ENCODE data around the gene WDR4.
"Not testable (repeated sequence)": the region's sequence is repeated elsewhere in the genome, so short reads cannot be mapped to it uniquely, and the experiment has no call there.

Gene WDR4, protein sequence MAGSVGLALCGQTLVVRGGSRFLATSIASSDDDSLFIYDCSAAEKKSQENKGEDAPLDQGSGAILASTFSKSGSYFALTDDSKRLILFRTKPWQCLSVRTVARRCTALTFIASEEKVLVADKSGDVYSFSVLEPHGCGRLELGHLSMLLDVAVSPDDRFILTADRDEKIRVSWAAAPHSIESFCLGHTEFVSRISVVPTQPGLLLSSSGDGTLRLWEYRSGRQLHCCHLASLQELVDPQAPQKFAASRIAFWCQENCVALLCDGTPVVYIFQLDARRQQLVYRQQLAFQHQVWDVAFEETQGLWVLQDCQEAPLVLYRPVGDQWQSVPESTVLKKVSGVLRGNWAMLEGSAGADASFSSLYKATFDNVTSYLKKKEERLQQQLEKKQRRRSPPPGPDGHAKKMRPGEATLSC

DNA sequence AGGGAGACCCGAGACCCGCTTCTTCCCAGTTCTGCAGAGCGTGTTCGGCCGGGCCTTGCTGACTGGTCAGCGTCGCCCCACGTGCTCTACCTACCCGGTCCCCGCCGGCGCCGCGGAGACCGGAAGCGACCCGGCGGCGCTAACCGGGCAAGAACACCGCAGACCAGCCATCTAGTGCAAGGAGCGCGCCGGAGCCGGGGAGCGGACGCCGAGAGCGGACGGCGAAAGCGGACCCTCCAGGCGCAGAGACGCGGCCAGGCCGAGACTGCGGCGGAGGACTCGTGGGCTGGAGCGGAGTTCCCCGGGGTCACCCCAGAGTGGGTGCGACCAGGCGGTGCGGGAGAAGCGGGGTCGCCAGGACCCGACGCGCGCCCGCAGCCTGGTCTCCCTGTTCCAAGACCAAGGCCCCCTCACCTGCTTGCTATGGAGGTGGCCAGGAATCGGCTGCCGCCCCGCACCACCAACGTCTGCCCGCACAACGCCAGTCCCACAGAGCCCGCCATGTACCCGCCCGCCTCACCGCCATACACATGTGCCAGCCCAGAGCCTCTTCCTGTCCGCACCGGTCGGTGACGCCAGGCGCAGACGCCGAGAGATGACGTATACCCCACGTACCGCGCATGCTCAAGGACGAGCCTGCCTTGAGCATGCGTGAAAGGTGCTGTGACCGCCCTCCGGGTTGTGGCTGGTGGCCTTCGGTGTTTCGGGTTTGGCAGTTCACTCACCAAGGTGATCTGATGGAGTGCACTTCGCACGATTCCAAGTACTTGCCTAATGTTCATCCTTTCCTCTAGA, at the start of gene WDR4:
Gene WDR4, minus strand, starts transcription at position 547 of the 795 bp plus-strand sequence. Its CDS starts 44 bp downstream, at position 503.
- peak; percentile 93 to 97 for DNase-seq

DNA sequence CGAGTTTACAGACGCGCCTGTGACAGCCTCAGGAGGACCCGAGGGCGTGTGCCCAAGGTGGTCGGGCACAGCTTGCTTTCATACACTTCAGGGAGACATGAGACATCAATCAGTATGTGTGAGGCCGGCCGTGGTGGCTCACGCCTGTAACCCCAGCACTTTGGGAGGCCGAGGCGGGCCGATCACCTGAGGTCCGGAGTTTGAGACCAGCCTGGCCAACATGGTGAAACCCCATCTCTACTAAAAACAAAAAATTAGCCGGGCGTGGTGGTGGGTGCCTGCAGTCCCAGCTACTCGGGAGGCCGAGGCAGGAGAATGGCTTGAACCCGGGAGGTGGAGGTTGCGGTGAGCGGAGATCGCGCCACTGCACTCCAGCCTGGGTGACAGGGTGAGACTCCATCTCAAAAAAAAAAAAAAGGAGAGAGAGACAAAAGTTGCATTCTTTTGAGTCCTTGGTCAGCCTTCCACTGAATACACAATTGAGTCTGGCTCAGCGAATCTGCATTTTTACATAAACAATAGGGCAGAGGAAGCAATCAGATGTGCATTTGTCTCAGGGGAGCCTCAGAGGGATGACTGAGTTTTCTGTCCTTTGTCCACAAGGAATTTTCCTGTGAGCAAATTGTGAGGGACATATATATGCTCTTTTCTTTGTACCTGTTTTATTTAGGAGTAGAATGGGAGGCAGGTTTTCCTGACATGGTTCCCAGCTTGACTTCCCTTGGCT, 48.3 kb upstream of the WDR4 start:
- DNase-seq = not testable (repeated sequence)

DNA sequence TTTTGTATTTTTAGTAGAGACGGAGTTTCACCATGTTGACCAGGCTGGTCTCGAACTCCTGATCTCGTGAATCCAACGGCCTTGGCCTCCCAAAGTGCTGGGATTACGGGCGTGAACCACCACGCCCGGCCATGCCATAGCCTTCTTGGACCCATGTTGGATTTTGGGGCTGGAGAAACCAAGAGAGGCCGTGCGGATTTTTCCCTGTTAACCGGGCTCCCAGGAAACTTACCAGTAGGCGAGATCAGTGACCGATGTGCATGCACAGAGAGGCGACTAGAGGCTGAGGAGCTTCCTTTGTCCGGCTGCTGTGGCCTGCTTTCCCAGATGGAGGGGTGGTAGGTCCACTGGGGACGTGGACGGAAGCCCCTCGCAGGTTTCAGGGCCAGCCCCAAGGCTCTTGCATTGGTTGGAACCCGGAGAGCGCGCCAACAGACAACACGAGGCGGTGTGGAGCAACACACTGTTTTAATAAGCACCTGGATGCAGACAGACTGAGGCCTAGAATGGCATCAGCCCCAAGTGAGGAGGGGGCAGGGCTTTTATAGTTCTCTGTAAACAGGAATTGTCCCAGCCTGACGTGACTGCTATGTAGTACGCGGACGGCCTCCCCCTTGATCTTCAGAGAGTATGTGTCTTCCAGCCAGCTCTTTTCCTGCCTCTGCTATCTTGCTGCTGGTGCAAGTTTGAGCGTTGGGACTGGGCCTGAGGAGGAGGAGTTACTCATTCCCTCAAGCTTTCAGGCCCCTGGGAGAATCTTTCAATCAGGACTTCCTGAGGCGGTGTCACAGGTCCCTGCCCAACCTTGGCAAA, 46.0 kb upstream of the WDR4 start, which contains the start of gene ERVH48-1:
Gene ERVH48-1, minus strand, starts transcription at position 517 of the 813 bp plus-strand sequence. CDS start 6,624 bp downstream, outside the sequence.
- no peak for DNase-seq

DNA sequence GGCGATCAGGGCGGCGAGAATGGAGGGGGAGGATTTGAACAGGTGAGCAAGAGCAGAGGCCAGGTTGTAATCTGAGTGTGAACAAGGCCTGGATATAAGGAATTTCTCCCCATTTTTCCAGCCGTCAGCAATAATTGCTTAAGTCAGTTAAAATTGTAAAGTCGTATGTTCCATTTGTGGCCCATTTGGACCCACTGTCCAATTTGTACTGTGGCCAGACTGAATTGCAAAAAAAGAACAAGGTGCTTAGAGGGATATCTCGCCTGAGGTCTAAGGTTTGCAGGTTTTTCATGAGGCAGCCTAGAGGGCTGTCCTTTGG, 45.1 kb upstream of the WDR4 start:
- DNase-seq = no peak

DNA sequence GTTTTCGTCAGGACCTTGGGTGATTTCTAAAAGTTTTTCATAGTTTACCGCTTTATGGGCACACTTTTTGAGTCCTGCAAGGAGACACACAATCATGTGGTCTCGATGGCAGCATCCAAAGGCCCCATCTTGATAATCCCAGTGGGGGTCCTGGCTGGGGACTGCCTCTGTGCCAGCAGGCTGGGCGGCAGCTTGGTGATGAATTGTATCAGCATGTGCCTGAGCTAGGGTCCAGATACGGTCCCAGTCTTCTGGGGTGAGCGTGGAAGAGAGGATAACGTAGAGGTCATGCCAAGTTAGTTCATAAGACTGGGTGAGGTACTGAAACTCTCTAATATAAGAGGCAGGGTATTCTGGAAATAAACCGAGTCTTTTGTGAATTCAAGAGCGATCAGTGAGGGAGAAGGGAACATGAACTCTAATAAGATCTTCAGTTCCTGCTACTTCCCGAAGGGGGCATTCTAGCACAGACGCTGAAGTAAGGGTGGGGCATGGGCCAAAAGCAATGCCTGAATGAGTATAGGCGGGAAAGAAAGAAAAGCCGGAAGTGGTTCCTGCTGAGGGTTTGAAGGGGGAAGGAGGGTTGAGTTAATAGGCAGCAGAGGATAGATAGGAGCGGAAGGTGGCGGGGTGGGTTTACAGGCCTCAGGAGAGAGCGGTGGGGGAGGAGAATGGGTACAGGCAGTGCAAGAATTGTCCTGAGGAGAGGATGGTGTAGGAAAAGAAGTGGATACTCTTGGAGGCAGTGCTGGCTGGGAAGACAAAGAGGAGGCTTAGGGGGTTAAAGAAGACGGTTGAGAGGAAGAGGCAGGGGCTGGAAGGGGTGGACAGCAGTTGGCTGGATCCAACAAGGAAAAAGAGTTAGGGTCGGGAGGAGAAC, 44.5 kb upstream of the WDR4 start:
- DNase-seq = peak; percentile 39 to 78

DNA sequence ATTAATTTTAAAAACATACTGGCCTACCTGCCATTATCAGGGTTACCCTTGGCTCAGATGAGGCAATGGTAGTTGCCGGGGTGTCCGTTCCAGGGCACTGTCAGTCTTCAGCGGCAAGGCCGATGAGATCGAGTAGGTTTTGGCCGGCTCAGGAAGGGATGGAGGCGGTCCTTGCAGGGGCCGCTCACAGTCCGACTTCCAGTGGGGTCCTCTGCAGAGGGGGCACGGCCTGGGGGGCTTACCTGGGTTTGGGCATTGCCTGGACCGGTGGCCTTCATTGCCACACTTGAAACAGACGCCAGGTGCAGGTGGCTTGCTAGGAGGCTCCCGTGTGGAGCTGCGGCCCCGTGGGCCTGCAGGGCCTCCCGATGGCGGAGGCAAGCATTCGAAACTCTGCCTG, 43.6 kb upstream of the WDR4 start:
- DNase-seq = no peak

DNA sequence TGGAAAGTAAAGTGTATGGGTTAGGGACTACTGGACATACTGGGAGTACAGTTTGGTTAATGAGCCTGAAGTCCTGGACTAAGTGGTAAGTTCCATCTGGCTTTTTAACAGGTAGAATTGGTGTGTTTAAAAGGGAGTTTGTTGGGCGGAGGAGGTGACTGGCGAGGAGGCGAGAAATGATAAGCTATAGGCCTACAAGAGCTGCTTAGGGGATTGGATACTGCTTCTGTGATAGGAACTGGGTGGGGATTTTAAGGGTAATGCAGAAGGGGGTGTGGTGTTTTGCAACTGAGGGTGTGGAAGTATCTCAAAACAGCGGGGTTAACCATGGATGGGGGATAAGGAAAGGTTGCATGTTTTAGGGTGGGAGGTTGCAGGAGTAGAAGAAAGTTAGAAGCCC, 42.6 kb upstream of the WDR4 start:
- no peak for DNase-seq

DNA sequence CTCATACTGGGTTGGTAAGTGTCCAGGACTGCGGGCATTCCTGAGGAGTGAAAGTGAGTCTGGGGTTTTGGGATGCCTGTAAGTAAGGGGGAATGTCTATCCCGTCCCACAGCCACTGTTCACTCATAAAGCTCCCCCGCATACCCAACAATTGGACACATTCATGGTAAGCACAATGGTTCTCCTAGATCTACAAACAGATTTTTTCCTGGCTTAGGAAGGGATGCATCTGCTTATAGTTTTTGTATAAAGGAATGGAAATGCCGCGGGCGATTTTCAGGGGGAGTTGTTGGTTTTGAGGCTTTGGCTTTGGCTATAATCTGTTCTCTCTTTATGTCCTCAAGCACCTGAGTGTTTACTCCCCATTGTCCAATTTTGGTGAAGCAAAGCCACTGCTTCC, 39.0 kb upstream of the WDR4 start:
- no peak for DNase-seq

DNA sequence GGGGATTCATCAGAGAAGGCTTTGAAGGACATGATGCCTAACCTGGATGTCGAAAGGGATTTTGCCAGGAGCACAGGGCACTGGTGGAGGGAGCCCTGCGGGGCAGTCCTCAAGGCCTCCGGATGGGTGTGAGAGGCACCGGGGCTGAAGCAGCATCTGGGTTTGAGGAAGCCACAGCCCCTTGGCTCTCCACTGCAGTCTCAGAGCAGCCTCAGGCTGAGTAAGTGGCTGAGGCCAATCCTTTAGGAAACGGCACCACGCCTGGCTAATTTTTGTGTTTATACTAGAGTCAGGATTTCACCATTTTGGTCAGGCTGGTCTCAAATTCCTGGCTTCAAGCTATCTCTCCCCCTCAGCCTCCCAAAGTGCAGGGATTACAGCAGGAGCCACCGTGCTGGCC, 34.1 kb upstream of the WDR4 start:
- DNase-seq = no peak

DNA sequence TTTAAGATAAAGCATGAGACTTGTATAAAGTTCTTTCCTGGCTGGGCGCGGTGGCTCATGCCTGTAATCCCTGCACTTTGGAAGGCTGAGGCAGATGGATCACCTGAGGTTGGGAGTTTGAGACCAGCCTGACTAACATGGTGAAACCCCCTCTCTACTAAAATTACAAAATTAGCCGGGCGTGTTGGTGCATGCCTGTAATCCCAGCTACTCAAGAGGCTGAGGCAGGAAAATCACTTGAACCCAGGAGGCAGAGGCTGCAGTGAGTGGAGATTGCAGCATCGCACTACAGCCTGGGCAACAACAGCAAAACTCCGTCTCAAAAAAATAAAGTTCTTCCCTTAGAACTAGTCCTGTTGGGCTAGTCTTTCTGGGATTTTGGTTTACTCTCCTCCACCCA, 32.6 kb upstream of the WDR4 start:
- DNase-seq = not testable (repeated sequence)

DNA sequence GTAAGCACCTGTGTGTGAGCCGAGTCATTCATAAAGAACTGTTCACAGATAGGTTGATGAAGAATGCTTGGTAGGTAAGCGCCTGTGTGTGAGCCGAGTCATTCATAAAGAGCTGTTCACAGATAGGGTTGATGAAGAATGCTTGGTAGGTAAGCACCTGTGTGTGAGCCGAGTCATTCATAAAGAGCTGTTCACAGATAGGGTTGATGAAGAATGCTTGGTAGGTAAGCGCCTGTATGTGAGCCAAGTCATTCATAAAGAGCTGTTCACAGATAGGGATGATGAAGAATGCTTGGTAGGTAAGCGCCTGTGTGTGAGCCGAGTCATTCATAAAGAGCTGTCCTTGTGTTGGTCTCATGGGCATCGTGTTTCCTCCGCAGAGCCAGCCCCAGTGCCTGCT, 29.1 kb upstream of the WDR4 start:
- not testable (repeated sequence) for DNase-seq

DNA sequence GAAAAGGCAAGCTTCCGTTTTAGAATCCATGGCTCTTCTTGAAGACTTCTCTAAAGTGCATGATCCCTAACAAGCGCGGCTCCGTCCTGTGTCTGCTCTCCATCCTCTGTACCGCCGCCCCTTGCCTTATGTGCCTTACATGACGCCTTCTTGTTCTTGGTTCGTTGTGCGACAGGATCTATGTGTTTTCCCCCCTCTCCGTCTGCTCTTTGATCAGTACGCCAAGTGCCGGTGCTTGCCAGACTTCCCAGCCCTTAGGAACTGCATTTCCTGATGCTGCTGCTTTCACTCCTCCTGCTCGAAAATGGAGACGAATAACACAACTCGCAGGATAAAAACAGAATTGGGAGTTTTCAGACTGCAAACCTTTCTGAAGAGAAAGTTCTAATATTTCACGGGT, 26.9 kb upstream of the WDR4 start:
- DNase-seq = no peak

DNA sequence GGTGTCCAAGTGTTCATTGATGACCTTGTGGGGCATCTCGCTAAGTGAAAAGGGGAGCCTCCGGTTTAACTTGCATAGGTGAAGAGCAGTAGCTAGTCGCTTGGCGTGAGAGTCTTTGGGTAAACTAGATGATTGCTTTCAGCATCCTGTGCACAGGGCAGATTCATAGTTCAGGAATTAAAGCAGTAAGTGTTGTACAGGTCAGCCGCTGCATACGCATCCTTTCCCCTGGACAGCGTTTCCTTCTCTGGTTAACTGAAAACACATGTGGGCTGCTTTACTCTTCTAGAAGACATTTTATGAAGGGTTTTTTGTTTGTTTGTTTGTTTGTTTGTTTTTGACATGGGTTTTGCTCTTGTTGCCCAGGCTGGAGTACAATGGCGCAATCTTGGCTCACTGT, 25.9 kb upstream of the WDR4 start:
- DNase-seq = no peak

DNA sequence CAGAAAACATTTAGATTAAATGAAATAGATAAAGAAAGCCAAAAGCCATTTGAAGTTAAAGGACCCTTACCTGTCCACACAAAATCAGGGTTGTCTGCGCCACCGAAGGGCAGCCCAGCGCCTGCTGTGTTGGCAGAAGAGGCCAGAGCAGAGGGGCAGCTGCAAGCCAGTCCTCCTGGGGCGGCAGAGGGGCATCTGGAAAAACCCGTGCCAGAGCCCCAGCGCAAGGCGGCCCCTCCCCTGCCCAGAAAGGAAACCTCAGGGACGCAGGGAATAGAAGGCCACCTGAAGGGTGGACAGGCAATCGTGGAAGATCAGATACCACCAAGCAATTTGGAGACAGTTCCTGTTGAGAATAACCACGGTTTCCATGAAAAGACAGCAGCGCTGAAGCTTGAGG, 24.5 kb upstream of the WDR4 start:
- DNase-seq = no peak

DNA sequence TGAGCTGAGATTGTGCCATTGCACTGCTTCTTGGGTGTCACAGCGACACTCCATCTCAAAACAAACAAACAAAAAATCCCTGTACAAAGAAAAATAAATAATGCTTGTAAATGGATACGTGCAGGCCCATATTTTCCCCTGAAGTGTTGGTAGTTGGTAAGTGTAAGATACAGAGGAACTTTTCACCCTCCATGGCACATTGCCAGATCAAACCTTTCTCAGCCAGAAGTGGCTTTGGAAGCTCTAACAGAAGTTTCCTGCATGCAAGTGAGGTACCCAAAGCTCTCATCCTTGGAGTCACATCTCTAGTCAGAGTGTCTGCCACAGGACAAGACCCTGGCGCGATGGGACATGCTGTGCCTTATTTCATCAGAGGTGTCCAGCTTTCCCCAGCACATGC, 21.1 kb upstream of the WDR4 start:
- no peak for DNase-seq

DNA sequence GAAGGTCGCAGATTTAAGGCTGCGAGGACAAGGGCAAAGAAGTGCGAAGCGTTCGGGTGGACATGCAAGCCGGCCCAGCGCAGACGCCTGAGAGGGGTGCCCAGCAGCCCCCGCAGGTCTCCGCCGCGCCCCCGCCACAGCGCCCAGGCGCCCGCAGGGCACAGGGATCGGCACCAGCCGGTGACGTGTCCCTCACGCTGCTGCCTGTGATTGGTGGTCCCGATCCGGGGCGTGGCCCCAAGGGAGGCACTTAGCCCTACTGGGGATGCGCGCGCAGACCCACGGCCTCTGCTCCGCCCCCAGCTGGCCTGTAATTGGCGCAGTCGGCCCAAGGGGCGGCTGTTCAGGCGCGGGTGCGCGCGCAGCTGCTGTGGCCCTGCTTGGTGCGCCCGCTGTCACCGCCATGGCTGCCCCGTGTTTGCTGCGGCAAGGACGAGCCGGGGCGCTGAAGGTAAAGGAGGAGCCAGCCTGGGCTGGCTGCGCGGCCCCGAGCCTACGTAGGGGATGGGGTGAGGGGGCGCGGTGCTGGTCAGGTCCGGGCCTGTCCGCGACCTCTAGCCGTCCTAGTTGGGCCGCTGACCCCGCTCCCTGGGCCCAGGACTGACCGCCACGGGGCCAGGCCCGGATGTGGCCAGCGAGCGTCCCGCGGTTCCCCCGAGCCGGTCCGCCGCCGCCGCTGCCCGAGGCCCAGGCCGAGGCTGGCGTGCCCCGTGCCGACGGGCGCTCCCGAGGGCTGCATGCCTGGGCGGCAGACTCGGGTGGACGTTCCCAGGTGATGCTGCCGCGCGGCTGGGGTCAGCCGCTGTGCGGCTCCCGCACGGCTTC, 13.8 kb upstream of the WDR4 start, which contains the start of gene NDUFV3:
Gene NDUFV3, plus strand, starts transcription at position 379 of the 825 bp plus-strand sequence. Its CDS starts 25 bp downstream, at position 404.
- DNase-seq = peak; percentile 98 to 99

DNA sequence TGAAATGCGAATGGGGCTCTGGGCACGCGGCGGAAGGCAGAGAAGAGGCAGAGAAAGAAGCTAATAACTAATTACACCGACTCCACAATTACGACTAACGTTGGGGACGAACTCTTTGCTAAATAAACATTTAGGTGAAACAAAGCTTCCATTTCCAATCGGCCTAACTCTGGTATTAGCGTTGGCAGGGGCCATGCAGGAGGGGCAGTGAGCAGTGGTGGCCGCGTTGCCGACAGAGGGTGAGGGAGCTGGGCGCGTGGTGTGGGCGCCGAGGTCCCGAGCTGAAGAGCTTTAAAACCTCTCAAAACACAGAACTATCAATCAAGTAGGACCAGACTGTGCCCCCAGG, 13.2 kb upstream of the WDR4 start:
- peak in 1 of 2 experiments; percentile 58 for DNase-seq

DNA sequence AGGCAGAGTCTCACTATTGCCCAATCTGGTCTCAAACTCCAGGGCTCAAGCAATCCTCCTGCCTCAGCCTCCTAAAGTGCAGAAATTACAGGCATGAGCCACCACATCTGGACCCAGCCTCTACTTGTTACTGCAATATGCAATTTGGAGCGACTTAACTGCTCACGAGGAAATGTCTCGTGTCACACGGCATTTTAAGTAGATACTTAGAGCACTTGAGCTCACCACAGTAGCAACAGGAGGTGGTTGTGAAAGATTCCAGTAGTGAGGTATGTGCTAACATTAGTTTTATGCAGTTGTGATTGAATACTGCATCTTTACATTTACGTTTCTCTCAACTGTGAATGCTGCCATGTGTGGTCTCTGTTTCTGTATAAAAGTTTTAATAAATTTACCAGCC, 8.0 kb upstream of the WDR4 start:
- DNase-seq = peak in 1 of 2 experiments; percentile 37

DNA sequence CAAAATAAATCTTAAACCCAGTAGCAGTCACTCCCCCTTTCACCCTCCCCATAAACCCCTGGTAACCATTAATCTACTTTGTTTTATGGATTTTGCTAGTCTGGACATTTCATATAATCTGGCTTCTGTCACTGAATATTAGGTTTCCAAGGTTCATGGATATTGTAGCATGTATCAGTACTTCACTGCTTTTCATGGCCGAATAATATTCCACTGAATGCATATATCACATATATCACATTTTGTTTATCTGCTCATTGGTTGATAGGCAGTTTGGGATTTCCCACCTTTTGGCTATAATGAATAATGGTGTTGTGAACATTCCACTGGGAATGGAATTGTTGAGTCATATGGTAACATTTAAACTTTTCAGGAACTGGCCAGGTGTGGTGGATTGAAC, 4.6 kb upstream of the WDR4 start:
- DNase-seq = no peak

DNA sequence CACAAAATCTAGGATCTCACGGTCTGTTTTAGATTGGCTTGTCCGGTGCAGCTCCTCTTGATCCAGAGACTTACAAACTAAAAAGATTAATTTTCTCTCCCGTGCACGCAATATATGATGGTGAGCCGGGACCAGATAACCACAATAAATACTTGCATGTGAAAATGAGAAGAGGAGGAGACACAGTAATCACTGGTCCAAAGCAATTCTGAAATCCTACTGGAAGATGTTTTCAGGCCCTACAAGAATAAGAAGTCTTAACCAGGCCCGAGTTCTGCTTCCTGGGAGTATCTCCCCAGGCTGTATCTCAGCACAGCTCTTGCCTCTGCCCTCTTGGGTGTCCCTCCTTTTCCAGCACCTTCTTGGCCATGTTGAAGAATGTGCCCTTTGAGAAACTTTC, 1.0 kb upstream of the WDR4 start:
- DNase-seq = no peak

DNA sequence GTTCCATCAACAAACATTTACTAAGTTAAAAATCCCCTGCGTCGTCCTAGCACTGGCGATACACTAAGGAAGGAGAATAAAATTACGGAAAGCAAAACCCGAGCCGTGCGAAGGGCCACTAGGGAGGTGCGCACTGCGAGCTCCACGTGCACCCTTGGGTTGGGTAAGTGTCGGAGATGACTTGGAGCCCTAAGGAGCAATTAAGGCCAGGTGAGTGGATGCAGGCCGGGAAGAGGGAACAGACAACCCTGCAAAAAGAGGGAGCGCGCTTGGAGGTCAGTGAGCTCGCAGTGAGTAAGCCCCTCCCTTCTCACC, 704 bp downstream of the WDR4 start:
- DNase-seq = peak in 1 of 2 experiments; percentile 36

Data from NCI-H187 (cell line).